Suppressor macrophage treated with lipopolysaccharide for 1 hour (primary cell): Measurements from ENCODE around the gene ABITRAM.

Experiments
- DNase-seq, 3 donors: peaks; one replicate each; pipeline ENCODE4 v3.0.0-alpha.2; 2020 to 2022

The ABITRAM gene

DNA sequence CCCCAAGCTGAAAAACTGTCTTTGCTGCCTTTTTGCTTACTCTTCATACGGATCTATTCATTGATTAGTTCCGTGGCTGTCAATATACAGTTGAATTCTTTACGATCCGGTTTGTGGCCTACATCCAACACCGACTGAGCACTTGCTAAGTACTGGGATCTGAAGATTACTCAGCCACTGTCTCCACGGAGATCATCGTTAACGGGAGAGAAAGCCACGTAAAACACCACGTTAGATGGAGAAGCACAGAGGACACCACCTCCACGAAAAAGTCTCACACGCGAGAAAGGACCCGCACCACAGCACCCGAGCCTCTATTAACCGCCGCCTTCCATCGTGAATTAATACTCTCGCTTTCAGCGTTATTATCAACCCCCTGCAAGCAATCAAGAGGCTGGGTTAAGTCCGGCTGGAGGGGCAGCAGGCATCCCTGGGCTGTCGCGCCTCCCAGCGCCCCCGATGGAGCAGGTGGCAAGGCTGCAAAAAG is 926 bp upstream of the ABITRAM start:
- peak in 2 of 3 donors; percentile 5 to 12 for DNase-seq

DNA sequence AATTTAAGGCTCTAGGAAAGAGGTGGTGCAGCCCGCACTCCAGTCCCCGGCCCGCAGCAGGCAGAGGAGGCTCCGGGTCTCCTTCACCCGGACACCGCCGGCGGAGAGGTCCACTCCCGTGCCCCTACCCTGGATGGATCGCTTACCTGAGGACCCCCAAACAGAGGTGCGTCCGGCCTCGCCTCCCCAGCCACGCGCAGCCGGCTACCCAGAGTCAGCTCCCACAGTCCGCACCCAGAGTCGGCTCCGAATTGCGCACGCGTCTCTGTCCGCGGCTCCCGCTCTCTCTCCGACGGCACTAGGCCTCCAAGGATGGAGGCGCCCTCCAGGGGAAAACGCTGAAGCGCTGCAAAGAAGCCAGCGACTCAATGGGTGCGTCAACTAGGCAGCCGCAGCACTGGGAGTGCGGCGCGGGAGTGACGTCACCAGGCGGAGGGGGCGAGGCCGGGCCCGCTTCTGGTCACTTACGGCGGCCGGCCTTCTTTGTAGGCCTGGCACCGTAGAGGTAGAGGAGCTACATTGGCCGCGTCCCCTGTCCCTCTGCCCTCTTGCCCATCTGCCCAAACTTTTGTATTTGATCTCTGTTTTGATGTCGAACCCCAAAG is 380 bp upstream of the ABITRAM start, which contains the start of gene ELP1:
ELP1 (minus strand) TSS at position 407 of the 605 bp plus-strand sequence. CDS start 2,978 bp downstream, outside the sequence.
- peak; percentile 97 to 98 (median 97) for DNase-seq

DNA sequence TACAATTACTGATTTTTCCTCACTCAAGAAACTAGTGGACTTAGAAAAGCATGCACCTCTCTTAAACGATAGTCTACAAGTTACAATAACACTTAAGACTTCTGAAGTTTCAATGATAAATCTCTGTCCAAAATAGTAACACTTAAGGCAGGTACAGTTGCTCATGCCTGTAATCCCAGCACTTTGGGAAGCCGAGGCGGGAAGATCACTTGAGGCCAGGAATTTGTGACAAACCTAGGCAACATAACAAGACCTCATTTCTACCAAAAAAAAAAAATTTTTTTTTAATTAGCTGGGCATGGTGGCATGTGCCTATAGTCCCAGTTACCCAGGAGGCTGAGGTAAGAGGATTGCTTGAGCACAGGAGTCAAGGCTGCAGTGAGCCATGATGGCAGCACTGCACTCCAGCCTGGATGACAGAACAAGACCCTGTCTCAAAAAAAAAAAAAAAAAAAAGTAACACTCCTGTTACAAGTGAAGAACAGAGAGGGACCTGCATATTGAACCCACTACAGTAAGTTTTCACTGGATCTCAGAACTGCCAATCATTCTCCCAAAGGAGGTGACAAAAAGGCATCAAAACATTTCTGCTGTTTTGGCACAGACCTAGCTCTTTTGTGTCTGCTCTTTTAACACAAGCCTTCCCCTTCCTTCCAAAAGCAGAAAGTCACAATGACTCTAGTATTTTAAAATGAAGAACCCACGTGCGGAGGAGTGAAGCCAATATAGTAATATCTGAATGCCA is 3.5 kb downstream of the ABITRAM start:
- no peak for DNase-seq

DNA sequence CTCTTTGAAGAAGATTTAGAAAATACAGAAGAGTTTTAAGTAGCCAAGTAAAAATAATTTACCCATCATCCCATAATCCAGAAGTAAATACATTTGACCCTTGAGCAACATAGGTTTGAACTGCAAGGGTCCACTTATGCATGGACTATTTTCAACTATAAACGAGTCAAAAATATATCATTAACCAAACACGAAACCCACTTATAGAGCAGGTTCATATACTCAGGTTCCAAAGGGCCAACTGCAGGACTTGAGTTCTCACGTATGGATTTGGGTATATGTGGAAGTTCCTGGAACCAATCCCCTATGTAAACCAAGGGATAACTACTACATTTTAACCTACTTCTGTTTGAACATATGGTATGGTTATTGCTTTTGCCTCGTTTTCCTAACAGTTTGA is 5.8 kb downstream of the ABITRAM start:
- no peak for DNase-seq

DNA sequence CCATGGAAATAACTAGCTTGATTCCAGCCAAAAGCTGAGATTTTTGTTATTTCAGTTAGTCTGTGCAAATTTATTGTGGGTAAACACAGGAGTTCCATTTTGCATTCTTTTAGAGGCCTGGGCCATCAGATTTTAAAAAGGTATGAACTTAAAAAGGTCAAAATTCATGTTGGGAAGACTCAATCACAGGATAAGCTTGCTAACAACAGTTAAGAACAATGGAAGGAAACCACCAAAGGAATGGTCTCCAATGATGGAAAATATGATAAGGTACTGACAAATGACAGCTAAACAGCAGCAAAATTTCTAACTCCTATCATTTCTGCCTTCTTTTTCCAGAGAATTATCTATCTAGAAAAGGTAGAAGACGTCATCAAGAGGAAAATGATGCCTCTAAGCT is 16.0 kb downstream of the ABITRAM start:
- DNase-seq, result no peak

DNA sequence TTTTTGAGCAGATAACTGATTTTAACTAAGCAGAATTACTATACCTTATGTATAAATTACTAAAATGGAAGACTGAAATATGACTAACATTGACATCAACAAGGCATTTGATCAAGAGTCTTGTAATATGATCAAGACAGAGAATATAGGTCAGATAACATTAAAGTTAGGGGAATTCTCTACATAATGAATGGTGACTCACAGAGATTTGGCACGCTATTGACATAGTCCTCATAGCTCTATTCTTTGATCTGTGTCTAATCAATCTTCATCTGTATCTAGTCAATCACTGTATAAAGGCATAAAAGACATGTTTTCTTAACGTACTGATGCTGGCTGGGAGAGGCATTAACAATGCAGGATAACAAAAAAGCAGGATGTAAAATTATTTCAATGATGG is 17.4 kb downstream of the ABITRAM start:
- DNase-seq, result no peak

DNA sequence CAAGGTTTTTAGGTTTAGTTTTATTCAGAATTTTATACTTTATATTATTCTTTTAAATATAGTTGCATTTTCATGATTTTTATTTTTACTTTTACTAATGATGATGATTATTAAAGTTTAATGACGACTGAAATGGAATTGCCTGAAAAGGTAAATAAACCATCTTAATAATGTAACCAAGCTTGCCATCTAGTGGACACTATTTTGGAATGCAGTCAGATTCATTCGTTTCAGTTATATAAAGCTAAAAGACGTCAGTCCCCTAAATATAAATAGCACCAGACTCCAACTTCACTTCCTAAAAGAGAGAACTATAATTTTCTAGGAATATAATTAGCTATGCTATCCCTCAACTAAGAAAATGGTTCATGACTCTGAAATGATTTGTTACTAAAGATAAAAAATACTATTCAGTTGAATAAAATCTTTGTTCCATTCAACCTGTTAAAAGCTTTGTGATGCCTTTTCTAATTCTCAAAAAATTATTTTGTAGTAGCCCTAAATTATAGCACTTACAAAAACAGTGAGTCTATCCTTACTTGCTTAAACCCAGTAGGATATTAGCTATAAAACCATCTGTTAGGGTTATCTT is 19.9 kb downstream of the ABITRAM start:
- DNase-seq, result peak; percentile 35 to 66 (median 66)

DNA sequence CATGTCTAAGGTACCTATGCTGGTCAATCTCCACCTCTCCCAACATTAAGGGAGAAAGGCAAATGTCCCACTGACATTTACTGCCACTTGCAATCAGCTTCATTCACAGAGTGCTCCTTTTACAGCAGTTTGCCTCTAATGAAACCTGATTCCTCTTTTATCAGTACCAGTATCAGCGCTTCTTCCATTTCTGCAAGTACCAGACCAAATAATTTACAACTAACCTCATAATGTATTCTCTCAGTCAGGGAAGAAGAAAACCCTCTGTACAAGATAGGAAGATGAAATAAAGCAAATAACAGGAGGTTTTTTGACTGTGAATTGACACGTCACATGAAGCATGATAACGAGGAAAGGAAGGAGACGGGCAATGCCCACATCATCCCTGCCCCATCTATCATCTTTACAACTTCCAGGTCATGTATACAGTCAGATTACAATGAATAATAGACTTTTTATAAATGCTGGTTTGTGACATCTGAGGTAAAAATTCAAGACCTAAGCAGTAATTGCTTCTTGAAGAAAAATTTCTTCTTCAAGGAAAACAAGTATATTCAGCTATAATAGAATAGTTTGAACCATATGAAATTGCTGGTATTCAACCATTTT is 21.9 kb downstream of the ABITRAM start:
- no peak for DNase-seq

DNA sequence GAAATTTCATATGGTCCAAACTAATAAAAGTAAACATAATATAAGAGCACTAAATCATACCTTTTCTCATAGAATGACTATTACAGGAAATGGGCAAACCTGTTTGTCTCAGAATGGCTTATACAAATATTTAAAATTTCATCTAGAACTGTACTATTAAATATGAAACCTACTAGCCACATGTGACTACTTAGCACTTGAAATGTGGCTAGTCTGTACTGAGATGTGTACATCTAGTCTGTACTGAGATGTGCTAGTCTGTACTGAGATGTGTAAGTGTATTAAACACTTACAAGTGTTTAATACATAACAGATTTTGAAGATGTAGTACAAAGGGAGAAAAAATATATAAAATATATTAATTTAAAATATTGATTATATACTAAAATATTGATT is 22.4 kb downstream of the ABITRAM start:
- DNase-seq, result no peak

DNA sequence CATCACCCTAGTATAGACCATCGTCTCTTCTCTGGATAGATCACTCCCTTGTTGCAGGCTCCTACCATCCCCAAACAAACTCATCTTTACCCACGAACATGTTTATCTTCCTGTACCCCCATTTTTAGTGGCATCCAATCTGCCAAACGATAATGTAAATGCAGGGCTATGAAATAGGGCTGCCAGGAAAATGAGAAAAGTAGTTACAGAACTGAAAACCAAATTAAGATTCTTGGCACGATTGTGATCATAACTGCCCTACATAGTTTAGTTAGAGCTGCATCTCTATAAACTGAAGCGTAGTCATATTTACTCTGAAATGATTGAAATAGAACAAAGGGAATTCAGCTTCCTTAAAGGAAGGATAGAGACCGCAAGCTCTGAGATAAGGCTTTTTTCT is 26.1 kb downstream of the ABITRAM start:
- DNase-seq, result no peak

DNA sequence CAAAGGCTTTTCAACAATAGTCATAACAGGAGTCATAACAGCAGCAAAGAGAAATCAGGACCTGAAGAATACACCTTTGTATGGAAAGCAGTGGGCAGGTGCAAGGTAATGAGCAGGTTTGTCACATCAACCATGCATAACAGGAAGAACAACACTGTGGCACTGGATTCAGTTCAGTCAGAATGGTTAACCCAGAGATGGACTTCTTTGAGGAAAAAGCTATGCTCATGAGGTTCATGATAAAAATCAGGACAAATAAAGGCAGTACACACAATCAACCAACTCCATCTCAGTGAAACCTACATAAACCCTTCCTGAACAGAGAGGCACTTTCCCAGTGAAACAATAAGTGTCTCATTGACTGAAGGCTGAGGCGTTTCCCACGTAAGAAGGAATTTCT is 27.0 kb downstream of the ABITRAM start:
- DNase-seq, result no peak

DNA sequence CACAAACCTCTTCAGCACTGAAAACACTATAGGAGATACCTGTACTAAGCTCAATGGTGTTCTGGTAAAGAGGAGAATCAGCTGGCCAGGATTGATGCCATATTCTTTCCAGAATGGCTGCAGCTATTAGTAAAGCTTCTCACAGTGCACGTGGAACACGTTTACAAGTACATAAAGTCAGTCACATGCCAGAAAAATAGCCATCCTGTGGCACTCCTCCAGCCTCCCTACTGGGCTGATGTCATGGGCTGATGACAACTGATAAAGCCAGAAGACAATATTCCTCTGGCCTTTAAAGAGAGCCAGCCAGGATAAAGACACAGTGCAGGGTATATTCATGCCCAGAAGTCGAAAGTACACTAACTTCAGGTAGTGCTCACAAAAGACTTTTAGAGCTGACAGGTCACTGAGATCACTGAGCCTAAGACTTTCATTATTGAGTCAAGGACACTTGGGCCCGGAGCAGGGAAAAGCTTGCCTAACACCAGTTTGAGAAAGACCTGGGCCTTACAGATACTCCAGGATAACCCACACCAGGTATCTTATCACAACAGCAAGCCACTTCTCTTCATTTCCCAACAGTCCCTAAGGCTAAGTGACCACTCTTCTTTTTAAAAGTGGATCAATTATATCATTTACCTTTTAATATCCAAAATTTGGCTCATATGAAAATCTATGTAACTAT is 29.4 kb downstream of the ABITRAM start:
- DNase-seq, result no peak

DNA sequence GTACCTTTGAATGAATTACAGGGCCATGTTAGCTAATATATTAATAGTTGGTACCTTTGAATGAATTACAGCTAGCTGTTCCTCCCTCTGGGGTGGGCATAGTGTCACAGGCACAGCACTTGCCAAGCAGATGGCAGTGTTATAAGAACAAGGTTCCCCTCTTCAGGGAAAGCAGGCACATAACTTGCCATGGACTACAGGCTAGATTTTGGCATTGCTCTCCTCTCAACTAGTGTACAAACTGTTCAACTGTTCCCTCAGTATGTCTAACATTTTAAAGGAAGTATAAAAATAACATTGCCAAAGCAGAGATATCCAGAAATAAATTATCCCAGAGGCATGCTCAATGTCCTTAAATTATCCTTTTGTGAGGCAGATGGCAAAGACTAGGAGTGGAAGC is 33.7 kb downstream of the ABITRAM start:
- DNase-seq, result no peak

DNA sequence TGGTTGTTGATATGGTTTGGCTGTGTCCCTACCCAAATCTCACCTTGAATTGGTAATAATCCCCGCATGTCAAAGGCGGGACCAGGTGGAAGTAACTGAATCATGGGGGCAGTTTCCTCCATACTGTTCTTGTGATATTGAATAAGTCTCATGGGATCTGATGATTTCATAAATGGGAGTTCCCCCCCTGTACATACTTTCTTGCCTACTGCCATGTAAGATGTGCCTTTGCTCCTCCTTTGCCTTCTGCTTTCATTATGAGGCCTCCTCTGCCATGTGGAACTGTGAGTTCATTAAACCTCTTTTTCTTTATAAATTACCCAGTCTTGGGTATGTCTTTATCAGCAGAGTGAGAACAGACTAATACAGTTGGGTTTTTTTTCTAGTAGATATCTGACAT is 37.2 kb downstream of the ABITRAM start:
- peak; percentile 12 to 23 (median 18) for DNase-seq

DNA sequence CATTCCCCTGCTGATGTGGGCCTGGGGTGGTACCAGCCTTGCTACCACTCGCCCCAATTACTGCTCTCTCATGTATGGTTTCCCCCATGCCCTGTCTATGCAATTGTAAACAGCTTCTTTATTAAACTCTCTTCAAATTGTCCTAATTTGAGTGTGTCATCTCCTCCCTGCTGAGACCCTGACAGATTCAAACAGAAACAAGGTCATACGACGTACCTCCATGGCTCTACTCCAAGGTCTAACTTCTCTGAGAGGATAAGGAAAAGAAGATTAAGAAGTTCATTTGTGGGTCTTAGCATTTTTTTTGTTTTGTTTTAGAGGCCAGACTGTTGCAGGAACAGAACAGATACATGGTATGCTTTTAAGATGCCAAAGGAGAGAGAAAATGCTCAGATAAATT is 38.0 kb downstream of the ABITRAM start:
- no peak for DNase-seq

DNA sequence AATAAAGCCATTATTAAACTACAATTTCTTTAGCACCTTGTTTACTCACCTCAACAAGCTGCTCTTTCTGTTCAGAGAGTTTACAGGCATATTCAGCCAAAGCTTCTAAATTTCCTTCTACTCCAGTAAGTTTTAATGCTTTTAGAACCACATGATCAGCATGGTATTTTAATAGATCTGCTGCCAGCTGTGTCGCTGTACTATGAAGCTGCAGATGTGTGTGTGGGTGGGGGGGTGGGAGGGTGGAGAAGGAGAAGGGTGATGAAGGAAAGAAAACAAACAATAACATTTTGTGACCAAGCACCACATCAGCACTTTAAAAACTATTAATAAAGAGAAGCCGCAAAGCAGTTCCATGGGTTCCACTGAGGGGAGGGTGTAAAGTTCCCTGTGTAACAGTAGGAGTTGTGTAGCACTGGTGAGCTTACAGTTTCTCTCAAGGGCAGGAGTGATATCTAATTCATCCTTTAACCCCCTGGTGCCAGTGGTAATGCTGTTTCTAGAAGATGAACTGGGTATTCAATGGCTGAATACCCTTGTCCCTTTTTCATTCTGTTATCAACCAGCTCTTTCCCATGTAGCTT is 38.5 kb downstream of the ABITRAM start:
- no peak for DNase-seq

DNA sequence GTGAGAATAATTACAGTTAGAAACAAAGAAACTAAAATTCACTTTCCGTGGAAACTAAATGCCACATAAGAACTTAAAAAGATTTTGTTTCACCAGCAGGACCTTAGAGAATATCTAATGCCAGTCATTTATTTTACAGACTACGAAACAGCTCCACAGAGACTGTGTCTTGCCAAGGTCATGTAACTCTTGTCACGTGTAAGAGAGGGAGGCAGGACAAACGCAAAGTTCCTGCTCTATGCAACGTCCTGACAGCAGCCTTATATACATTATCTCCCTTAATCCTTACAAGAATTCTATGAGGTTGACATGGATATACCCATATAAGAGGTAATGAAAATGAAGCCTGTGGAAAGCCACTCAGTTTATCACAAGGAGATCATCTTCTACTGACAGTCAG is 39.7 kb downstream of the ABITRAM start:
- DNase-seq, result no peak

DNA sequence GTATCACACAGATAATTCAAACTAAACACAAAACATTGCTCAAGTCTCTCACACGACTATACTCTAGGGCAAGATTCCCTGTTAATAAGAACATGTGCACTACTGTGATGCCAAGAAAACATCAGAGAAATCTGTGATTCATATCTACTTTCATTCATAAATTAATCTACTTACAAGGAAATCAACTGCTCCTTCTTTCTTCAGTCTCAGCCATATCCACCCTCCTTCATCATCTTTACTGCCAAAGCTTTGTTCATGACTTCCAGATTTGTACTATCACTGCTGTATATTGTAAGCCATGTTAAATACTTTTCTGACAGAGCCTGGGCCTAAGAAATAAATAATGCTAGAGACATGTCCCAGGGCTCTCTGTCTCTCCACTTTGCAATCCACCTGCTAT is 44.0 kb downstream of the ABITRAM start:
- no peak for DNase-seq

DNA sequence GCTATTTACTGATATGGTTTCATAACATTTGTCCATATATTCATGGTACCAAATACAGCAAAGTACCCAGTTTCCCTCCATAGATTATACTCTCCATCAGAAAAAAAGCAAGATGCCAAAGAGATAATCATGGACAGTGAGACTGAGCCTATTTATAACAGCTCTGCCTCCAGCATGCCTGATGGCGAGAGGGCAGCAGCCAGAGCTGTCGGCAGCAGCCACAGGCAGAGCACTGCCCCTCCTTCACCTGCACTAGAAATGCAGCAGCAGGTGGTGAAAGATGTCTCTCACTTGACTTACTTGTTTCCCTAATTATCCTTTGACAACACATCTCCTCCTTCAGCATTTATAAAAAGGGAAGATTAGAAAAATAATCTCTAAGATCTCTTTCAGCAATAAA is 46.7 kb downstream of the ABITRAM start:
- DNase-seq, result no peak

DNA sequence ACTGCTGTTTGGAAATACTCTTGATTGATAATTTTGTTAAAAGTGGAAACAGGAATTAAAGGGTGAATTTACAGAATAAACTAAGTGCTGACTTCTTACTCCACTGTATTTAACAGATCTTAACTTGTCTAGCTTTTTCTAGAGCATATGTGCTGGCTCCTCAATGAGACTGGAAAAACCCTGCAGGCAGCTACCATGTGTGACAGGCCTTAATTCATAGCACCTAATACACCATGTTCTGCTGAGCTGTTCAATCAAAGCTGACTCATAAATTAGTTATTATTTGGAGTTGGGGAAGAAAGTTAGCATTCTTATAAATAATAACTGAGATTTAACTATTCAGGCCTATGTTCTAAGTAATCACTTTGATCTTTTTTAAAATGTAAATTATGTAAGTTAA is 49.7 kb downstream of the ABITRAM start:
- DNase-seq, result no peak
